Trophoblast cell (in vitro differentiated cells and primary cell): ENCODE data around the gene SHC2.
"Not testable (repeated sequence)": the region's sequence is repeated elsewhere in the genome, so short reads cannot be mapped to it uniquely, and the experiment has no call there.

ENCODE experiments used
- DNase-seq, 2 donors: peaks; one replicate each; pipeline ENCODE4 v3.0.0-alpha.2; 2016
- H2AFZ ChIP-seq: 2 replicates; pipeline ENCODE4 v1.6.1; 2013; ENCODE audit warnings: low read length, moderate library complexity, mild to moderate bottlenecking; ENCODE audit not compliant: insufficient read depth, poor library complexity
- H2AK5ac ChIP-seq: 2 replicates; pipeline ENCODE4 v1.6.1; 2013; ENCODE audit warnings: mild to moderate bottlenecking, low read length
- H2BK120ac ChIP-seq: 2 replicates; pipeline ENCODE4 v1.6.1; 2013; ENCODE audit warnings: low read length, mild to moderate bottlenecking, moderate library complexity; ENCODE audit not compliant: insufficient read depth, poor library complexity
- H2BK12ac ChIP-seq: 2 replicates; pipeline ENCODE4 v1.6.1; 2013; ENCODE audit warnings: mild to moderate bottlenecking, low read length, moderate library complexity
- H2BK5ac ChIP-seq: 2 replicates; pipeline ENCODE4 v1.6.1; 2013; ENCODE audit warnings: low read length, low read depth, moderate library complexity, mild to moderate bottlenecking; ENCODE audit not compliant: poor library complexity
- H3K14ac ChIP-seq: 2 replicates; pipeline ENCODE4 v1.6.1; 2013; ENCODE audit warnings: mild to moderate bottlenecking, low read length
- H3K18ac ChIP-seq: 2 replicates; pipeline ENCODE4 v1.6.1; 2013; ENCODE audit warnings: mild to moderate bottlenecking, low read length
- H3K23ac ChIP-seq: 2 replicates; pipeline ENCODE4 v1.6.1; 2013; ENCODE audit warnings: low read length
- H3K27ac ChIP-seq: 2 replicates; pipeline ENCODE4 v1.5.1; 2013; ENCODE audit warnings: low read depth, mild to moderate bottlenecking, inconsistent platforms, low read length, moderate library complexity
- H3K27me3 ChIP-seq: 2 replicates; pipeline ENCODE4 v1.6.1; 2013; ENCODE audit warnings: inconsistent platforms, mild to moderate bottlenecking, low read length, moderate library complexity; ENCODE audit not compliant: insufficient read depth
- H3K36me3 ChIP-seq, 2 experiments: 1 replicate in 1 of 2; 2 replicates in 1 of 2; pipeline ENCODE4 v1.6.1; 2013; ENCODE audit warnings: low read length in 2 of 2, mild to moderate bottlenecking in 2 of 2, moderate library complexity in 1 of 2; ENCODE audit not compliant: insufficient read depth in 2 of 2, control insufficient read depth in 1 of 2
- H3K4ac ChIP-seq: 2 replicates; pipeline ENCODE4 v1.6.1; 2013; ENCODE audit warnings: low read depth, mild to moderate bottlenecking, low read length, moderate library complexity
- H3K4me1 ChIP-seq, 2 experiments: 1 replicate in 1 of 2; 2 replicates in 1 of 2; pipeline ENCODE4 v1.6.1; 2013; ENCODE audit warnings: low read length in 2 of 2, mild to moderate bottlenecking in 2 of 2, moderate library complexity in 1 of 2; ENCODE audit not compliant: insufficient read depth in 2 of 2, control insufficient read depth in 1 of 2
- H3K4me2 ChIP-seq: 2 replicates; pipeline ENCODE4 v1.6.1; 2013; ENCODE audit warnings: inconsistent platforms, mild to moderate bottlenecking, low read length, moderate library complexity
- H3K4me3 ChIP-seq: 2 replicates; pipeline ENCODE4 v1.5.1; 2013; ENCODE audit warnings: mild to moderate bottlenecking, low read depth, low read length, inconsistent platforms
- H3K79me1 ChIP-seq: one replicate; pipeline ENCODE4 v1.6.1; 2013; ENCODE audit warnings: low read length
- H3K79me2 ChIP-seq: 2 replicates; pipeline ENCODE4 v1.6.1; 2013; ENCODE audit warnings: low read length, mild to moderate bottlenecking; ENCODE audit not compliant: control insufficient read depth, insufficient read depth, poor library complexity
- H3K9ac ChIP-seq: 2 replicates; pipeline ENCODE4 v1.6.1; 2013; ENCODE audit warnings: mild to moderate bottlenecking, low read length
- H3K9me3 ChIP-seq: 2 replicates; pipeline ENCODE4 v1.6.1; 2013; ENCODE audit warnings: low read depth, mild to moderate bottlenecking, control low read depth, inconsistent platforms, low read length; ENCODE audit not compliant: insufficient read depth
- H4K12ac ChIP-seq: 2 replicates; pipeline ENCODE4 v1.6.1; 2013; ENCODE audit warnings: low read depth, mild to moderate bottlenecking, low read length, moderate library complexity
- H4K8ac ChIP-seq: 2 replicates; pipeline ENCODE4 v1.6.1; 2013; ENCODE audit warnings: low read depth, mild to moderate bottlenecking, low read length, moderate library complexity
- H4K91ac ChIP-seq: one replicate; pipeline ENCODE4 v1.6.1; 2013; ENCODE audit warnings: low read depth, mild to moderate bottlenecking, low read length, moderate library complexity
- WGBS: extraction: QIAGEN DNeasy Blood & Tissue Kit; methylation state at CpG from one replicate; pipeline ENCODE4 v1.1.7; 2013; ENCODE audit warnings: missing lambda C conversion rate; ENCODE audit not compliant: insufficient read length, insufficient coverage; ENCODE audit errors: extremely low coverage; 5-methylcytosine and 5-hydroxymethylcytosine counted together

The SHC2 gene

GRCh38 chr19:411723-412355 lies 49.0 kb downstream of the SHC2 start:
- Histone ChIP-seq H3K27me3 (peaks cover 12% of the 10 kb centered on the region), H3K14ac (no peak overlapping the region), H4K12ac (no peak overlapping the region), H4K8ac (no peak overlapping the region), H3K9me3 (peaks cover 9% of the 10 kb centered on the region), H3K4me1 (no peaks in the 10 kb centered on the region), H4K91ac (no peak overlapping the region), H2BK12ac (no peak overlapping the region), H3K27ac (no peak overlapping the region), H3K9ac (no peak overlapping the region), H3K4ac (no peak overlapping the region), H3K36me3 (peaks cover 5 to 7% of the 10 kb centered on the region in 2 experiments), H3K23ac (no peak overlapping the region), H3K4me2 (no peak overlapping the region), H2BK5ac (no peak overlapping the region), H2AK5ac (no peak overlapping the region), H3K79me1 (peaks cover 2% of the 10 kb centered on the region), H3K79me2 (no peaks in the 10 kb centered on the region), H2BK120ac (no peak overlapping the region), H2AFZ (no peak overlapping the region), H3K18ac (no peak overlapping the region), H3K4me3 (no peak overlapping the region)
- no peak for DNase-seq
- no CpG with 5 or more reads among the region's 13 CpGs for WGBS

GRCh38 chr19:411121-411722 lies 49.6 kb downstream of the SHC2 start:
- H2AFZ ChIP-seq, H4K91ac ChIP-seq, H3K18ac ChIP-seq, H2AK5ac ChIP-seq, H3K4ac ChIP-seq, H3K36me3 ChIP-seq, H2BK120ac ChIP-seq, H2BK5ac ChIP-seq, H3K23ac ChIP-seq, H3K79me1 ChIP-seq, H3K27ac ChIP-seq, H3K4me3 ChIP-seq, H3K14ac ChIP-seq, H4K12ac ChIP-seq, H3K79me2 ChIP-seq, H3K4me1 ChIP-seq, DNase-seq, H3K4me2 ChIP-seq, H3K9me3 ChIP-seq, H3K9ac ChIP-seq, H2BK12ac ChIP-seq, H4K8ac ChIP-seq: not testable (repeated sequence)
- peaks cover 12% of the 10 kb centered on the region for H3K27me3 ChIP-seq
- WGBS = no CpG with 5 or more reads among the region's 22 CpGs

- Histone ChIP-seq H3K4me1 (no peaks in the 10 kb centered on the region), H3K9me3 (peaks cover 9% of the 10 kb centered on the region), H3K4me3 (no peak overlapping the region), H3K4me2 (no peak overlapping the region), H3K27me3 (peaks cover 12% of the 10 kb centered on the region), H3K4ac (no peak overlapping the region), H2AK5ac (no peak overlapping the region), H4K91ac (no peak overlapping the region), H3K14ac (no peak overlapping the region), H3K79me1 (peaks cover 2% of the 10 kb centered on the region), H4K8ac (no peak overlapping the region), H3K36me3 (no peaks in the 10 kb centered on the region), H3K9ac (no peak overlapping the region), H3K23ac (no peak overlapping the region), H2BK12ac (no peak overlapping the region), H2BK5ac (no peak overlapping the region), H4K12ac (no peak overlapping the region), H3K27ac (no peak overlapping the region), H2AFZ (no peak overlapping the region), H3K18ac (no peak overlapping the region), H3K79me2 (no peaks in the 10 kb centered on the region), H2BK120ac (no peak overlapping the region)
- WGBS = no CpG with 5 or more reads among the region's 21 CpGs
- DNase-seq = no peak
Observed at GRCh38 chr19:410243-410781, 50.5 kb downstream of the SHC2 start.

GRCh38 chr19:409516-410242 lies 51.2 kb downstream of the SHC2 start:
- H3K36me3 ChIP-seq = no peaks in the 10 kb centered on the region
- H3K4ac ChIP-seq = no peak overlapping the region

More at GRCh38 chr19:409516-410242, 51.2 kb downstream of the SHC2 start:
- no peak overlapping the region for H3K14ac ChIP-seq
- DNase-seq = no peak
- no CpG with 5 or more reads among the region's 23 CpGs for WGBS
- no peak overlapping the region for H3K23ac ChIP-seq
- no peak overlapping the region for H2AK5ac ChIP-seq
- no peak overlapping the region for H3K9ac ChIP-seq
- H2BK120ac ChIP-seq = no peak overlapping the region
- peak overlapping the region; percentile 55 for H3K4me3 ChIP-seq
- no peaks in the 10 kb centered on the region for H3K4me1 ChIP-seq
- no peak overlapping the region for H3K18ac ChIP-seq
- no peak overlapping the region for H3K27ac ChIP-seq
- peaks cover 9% of the 10 kb centered on the region for H3K9me3 ChIP-seq
- H2AFZ ChIP-seq = no peak overlapping the region
- no peak overlapping the region for H2BK5ac ChIP-seq
- H3K4me2 ChIP-seq = peak overlapping the region; percentile 80
- no peak overlapping the region for H4K12ac ChIP-seq
- H3K79me2 ChIP-seq = no peaks in the 10 kb centered on the region
- no peak overlapping the region for H4K91ac ChIP-seq
- no peak overlapping the region for H2BK12ac ChIP-seq
- no peak overlapping the region for H4K8ac ChIP-seq
- H3K27me3 ChIP-seq = peaks cover 12% of the 10 kb centered on the region
- peaks cover 2% of the 10 kb centered on the region for H3K79me1 ChIP-seq
